PC-9 (cell line): ENCODE data around the gene KANSL3.

Source experiments
- EZH2 ChIP-seq: fragments of 200-600 bp; sonication (generic); IDR thresholded peaks from 2 replicates; pipeline ENCODE4 v1.8.0; 2017; ENCODE audit warnings: antibody characterized with exemption, low read depth
- TF ChIP-seq, protein P1 (sequence below): fragments of 200-600 bp; sonication (generic); conservative IDR thresholded peaks from 2 replicates; pipeline ENCODE4 v1.6.1; 2017; ENCODE audit warnings: mixed run types, antibody characterized with exemption, mild to moderate bottlenecking, moderate library complexity

DNA sequence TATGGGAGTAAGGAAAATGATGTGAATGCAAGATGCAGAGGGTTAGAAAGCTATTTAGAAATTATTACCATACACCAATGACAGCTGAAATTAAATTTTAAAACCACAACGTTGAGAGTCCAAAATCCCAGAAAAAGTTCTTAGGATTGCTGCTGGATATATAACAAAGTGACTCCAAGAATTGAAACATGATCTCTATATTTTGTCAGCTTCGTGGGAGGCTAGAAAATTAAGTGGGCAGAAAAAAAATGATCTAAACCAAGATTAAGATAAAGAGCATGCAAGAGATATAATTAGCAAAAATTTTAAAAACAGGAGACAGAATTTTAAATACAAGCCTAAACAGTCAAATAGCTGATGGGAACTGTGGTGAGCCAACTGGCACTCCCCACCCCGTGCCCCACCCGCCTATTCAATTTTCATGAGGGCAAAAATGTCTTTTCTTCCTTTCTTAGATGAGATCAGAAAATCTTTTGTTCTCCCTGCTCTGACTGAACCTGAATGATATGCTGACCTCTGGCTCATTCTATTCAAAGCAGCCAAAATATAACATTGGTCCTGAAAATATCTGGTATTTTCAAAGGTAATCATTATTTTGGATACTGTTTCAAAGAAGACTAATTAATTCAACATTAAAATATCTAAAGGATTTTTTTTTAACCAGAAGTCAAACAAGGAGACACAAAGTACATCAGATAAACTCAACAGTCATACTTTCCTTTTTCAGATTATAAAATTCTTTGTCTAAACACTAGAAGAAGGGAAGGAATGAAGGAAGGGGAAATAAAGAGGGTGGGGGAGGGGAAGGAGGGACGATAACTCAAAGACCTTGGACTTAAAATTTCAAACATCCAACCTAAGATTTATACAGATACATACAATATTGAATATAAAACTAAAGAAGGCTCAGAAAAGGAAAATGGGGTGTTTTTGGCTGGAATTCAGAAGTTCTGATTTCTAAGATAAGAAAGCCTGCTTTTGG lies 12.2 kb downstream of the KANSL3 start:
- TF ChIP-seq, protein P1, sequence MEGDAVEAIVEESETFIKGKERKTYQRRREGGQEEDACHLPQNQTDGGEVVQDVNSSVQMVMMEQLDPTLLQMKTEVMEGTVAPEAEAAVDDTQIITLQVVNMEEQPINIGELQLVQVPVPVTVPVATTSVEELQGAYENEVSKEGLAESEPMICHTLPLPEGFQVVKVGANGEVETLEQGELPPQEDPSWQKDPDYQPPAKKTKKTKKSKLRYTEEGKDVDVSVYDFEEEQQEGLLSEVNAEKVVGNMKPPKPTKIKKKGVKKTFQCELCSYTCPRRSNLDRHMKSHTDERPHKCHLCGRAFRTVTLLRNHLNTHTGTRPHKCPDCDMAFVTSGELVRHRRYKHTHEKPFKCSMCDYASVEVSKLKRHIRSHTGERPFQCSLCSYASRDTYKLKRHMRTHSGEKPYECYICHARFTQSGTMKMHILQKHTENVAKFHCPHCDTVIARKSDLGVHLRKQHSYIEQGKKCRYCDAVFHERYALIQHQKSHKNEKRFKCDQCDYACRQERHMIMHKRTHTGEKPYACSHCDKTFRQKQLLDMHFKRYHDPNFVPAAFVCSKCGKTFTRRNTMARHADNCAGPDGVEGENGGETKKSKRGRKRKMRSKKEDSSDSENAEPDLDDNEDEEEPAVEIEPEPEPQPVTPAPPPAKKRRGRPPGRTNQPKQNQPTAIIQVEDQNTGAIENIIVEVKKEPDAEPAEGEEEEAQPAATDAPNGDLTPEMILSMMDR, result no peak
- no peak for TF ChIP-seq EZH2
